Smooth muscle cell (in vitro differentiated cells): ENCODE measurements around the gene PLEKHA6. TPM values are rescaled to one million over a fixed set of nuclear protein-coding genes. Genes with fewer than 3 reads are reported as not detected.

ENCODE experiments used
- DNase-seq: peaks from one replicate; lab custom pipeline; 2025; ENCODE audit not compliant: unreplicated experiment; lab: John Stamatoyannopoulos, UW
- H2AFZ ChIP-seq: fragments of 200-600 bp; sonication (generic); 2 replicates; pipeline ENCODE4 v1.6.0; 2016; ENCODE audit warnings: antibody characterized with exemption, low read depth, mild to moderate bottlenecking
- H3F3A ChIP-seq: fragments of 200-600 bp; sonication (generic); 2 replicates; pipeline ENCODE4 v1.6.0; 2017; ENCODE audit warnings: antibody characterized with exemption, low read depth
- H3K27ac ChIP-seq: fragments of 200-600 bp; sonication (generic); 2 replicates; pipeline ENCODE4 v1.5.1; 2016; ENCODE audit warnings: low read depth, mild to moderate bottlenecking
- H3K27me3 ChIP-seq: fragments of 200-600 bp; sonication (generic); 2 replicates; pipeline ENCODE4 v1.6.1; 2016; ENCODE audit warnings: low read depth, mild to moderate bottlenecking
- H3K36me3 ChIP-seq: fragments of 200-600 bp; sonication (generic); 2 replicates; pipeline ENCODE4 v1.5.1; 2016; ENCODE audit warnings: low read depth
- H3K4me1 ChIP-seq: fragments of 200-600 bp; sonication (generic); 2 replicates; pipeline ENCODE4 v1.5.1; 2016; ENCODE audit warnings: low read depth
- H3K4me2 ChIP-seq: fragments of 200-600 bp; sonication (generic); 2 replicates; pipeline ENCODE4 v1.6.0; 2016; ENCODE audit warnings: mild to moderate bottlenecking
- H3K4me3 ChIP-seq: fragments of 200-600 bp; sonication (generic); 2 replicates; pipeline ENCODE4 v1.5.1; 2016; ENCODE audit warnings: mild to moderate bottlenecking
- H3K79me2 ChIP-seq: fragments of 200-600 bp; sonication (generic); 2 replicates; pipeline ENCODE4 v1.6.0; 2016; ENCODE audit warnings: low read depth, mild to moderate bottlenecking
- H3K9ac ChIP-seq: fragments of 200-600 bp; sonication (generic); 2 replicates; pipeline ENCODE4 v1.6.0; 2016; ENCODE audit warnings: low read depth
- H3K9me3 ChIP-seq: fragments of 200-600 bp; sonication (generic); replicated peaks from 2 replicates; pipeline ENCODE4 v1.5.1; 2016; ENCODE audit warnings: low read depth
- H4K20me1 ChIP-seq: fragments of 200-600 bp; sonication (generic); 2 replicates; pipeline ENCODE4 v1.6.0; 2016; ENCODE audit warnings: low read depth
- CTCF ChIP-seq: fragments of 200-600 bp; sonication (generic); IDR thresholded peaks from 2 replicates; pipeline ENCODE4 v1.5.1; 2017; ENCODE audit warnings: borderline replicate concordance, mild to moderate bottlenecking, antibody characterized with exemption; ENCODE audit not compliant: insufficient read depth, poor library complexity, severe bottlenecking
- WGBS: methylation state at CpG from one replicate; pipeline ENCODE4 v1.1.7; 2016; ENCODE audit warnings: low lambda C conversion rate; 5-methylcytosine and 5-hydroxymethylcytosine counted together
- polyA plus RNA-seq: library from polyadenylated mRNA; unstranded; fragments of >200 nt; fragmentation: Nextera tagmentation; extraction: Ambion mirVana; gene quantifications from 2 replicates; pipeline ENCODE4 v1.2.1, GENCODE V29; 2016
- total RNA-seq: library from RNA; depleted of rRNA; stranded (reverse); fragments of >200 nt; gene quantifications from 2 replicates; pipeline ENCODE4 v1.2.3, GENCODE V29; 2014

Gene PLEKHA6
- total and polyA plus RNA-seq, 2 experiments from 2014 or later = 0.45 to 0.85 TPM

DNA sequence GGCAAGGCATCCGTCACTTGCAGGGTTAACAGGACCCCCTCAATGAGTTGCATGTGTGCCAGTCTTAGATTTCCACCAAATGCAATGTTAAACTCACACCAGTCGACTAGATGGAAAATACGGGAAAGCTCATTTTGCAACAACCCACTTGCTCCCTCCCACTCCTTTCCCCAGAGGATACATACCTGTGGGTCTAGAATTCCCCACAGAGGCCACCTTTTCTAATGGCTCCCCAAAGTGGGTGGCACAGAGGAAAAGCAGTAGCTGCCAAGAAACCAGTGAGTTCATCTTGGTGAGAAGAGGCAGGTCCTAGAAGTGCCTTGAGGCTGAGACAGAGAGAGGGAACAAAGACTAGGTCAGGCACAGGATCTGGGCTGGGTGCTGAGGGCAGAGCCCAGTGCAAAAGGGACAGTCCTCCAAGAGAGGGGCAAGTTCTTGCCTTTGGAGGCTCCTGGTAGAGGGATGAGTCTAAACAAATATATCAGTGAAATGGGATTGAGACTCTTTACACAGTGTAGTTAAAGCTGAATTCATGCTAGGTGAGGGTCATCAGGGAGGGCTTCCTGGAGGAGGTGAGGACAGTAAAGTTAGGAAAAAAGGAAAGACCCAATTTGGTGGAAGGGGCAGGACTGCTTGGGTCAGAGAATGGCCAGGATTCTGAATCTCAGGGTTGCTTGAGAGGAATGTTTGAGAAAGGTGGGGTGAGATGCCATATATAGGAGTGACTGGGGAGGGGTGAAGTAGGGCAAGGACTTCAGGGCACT, 167.0 kb downstream of the PLEKHA6 start:
- Histone ChIP-seq H3K79me2 (no peaks in the 10 kb centered on the region), H3F3A (no peaks in the 10 kb centered on the region), H3K9me3 (no peaks in the 10 kb centered on the region), H3K36me3 (no peaks in the 10 kb centered on the region), H3K27me3 (peaks cover 84% of the 10 kb centered on the region), H3K4me1 (peaks cover 3% of the 10 kb centered on the region), H3K4me3 (no peak overlapping the region), H3K27ac (no peak overlapping the region), H3K9ac (no peak overlapping the region), H3K4me2 (no peak overlapping the region), H2AFZ (no peak overlapping the region), H4K20me1 (no peaks in the 10 kb centered on the region)
- no peak for TF ChIP-seq CTCF
- DNase-seq = no peak
- WGBS = 72% methylated on average over 3 of the region's 3 CpGs

DNA sequence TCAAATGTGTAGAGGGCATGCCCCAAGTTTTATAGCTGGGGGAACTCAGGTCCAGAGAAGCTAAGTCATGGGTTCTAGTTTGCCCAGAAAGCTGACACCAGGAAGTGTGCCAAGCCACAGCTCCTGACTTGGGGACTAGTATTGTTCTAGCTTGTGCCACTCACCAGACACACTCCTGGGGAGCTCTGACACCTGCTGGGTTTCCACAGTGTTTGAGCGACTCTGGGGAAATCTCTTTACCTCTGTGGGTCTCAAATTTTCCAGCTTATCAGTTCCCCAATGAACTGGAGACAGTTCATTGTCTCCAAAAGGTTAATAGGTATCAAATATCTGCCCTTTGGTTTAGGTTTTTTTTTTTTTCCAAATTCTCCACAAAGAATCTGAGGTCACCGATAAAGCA, 167.7 kb downstream of the PLEKHA6 start:
- TF ChIP-seq CTCF = no peak
- H3K9ac ChIP-seq = no peak overlapping the region
- no peaks in the 10 kb centered on the region for H3K79me2 ChIP-seq
- no peak for DNase-seq
- H2AFZ ChIP-seq = no peak overlapping the region
- no peak overlapping the region for H3K27ac ChIP-seq
- H3K36me3 ChIP-seq = no peaks in the 10 kb centered on the region
- no peaks in the 10 kb centered on the region for H4K20me1 ChIP-seq
- no peaks in the 10 kb centered on the region for H3K9me3 ChIP-seq
- H3K27me3 ChIP-seq = peaks cover 86% of the 10 kb centered on the region
- H3F3A ChIP-seq = no peaks in the 10 kb centered on the region
- peaks cover 3% of the 10 kb centered on the region for H3K4me1 ChIP-seq
- H3K4me3 ChIP-seq = no peak overlapping the region
- no peak overlapping the region for H3K4me2 ChIP-seq
- 85% methylated on average over 2 of the region's 2 CpGs for WGBS

GRCh38 chr1:204191456-204191855, 168.3 kb downstream of the PLEKHA6 start:
- Histone ChIP-seq H3K4me2 (no peak overlapping the region), H2AFZ (no peak overlapping the region)
- no peak for TF ChIP-seq CTCF

More at GRCh38 chr1:204191456-204191855, 168.3 kb downstream of the PLEKHA6 start:
- Histone ChIP-seq H3K9ac (no peak overlapping the region), H4K20me1 (no peaks in the 10 kb centered on the region), H3K4me1 (peaks cover 3% of the 10 kb centered on the region), H3K79me2 (no peaks in the 10 kb centered on the region), H3K9me3 (no peaks in the 10 kb centered on the region), H3K27me3 (peaks cover 86% of the 10 kb centered on the region), H3K4me3 (no peak overlapping the region), H3K36me3 (no peaks in the 10 kb centered on the region), H3K27ac (no peak overlapping the region), H3F3A (no peaks in the 10 kb centered on the region)
- WGBS = 94% methylated on average over 7 of the region's 7 CpGs
- no peak for DNase-seq
